HL-60 (cell line): ENCODE results near the gene MORF4L1.
"Not testable (repeated sequence)": the region's sequence is repeated elsewhere in the genome, so short reads cannot be mapped to it uniquely, and the experiment has no call there.

Source experiments
- CTCF ChIP-seq: IDR thresholded peaks from one replicate; pipeline ENCODE4 v1.5.1; 2011; ENCODE audit warnings: low read length, control low read depth, inconsistent platforms; ENCODE audit not compliant: insufficient read depth
- POLR2AphosphoS5 ChIP-seq: IDR thresholded peaks from 2 replicates; pipeline ENCODE4 v1.6.1; 2012; ENCODE audit warnings: low read depth
- REST ChIP-seq: IDR thresholded peaks from 2 replicates; pipeline ENCODE4 v1.6.1; 2012; ENCODE audit warnings: low read depth; ENCODE audit not compliant: insufficient replicate concordance

GRCh38 chr15:78839151-78839550 lies 33.5 kb upstream of the MORF4L1 start:
- not testable (repeated sequence) for TF ChIP-seq CTCF, POLR2AphosphoS5, REST
